NCI-H460 (cell line): ENCODE measurements around the gene DNTT. TPM values are rescaled to one million over a fixed set of nuclear protein-coding genes. Genes with fewer than 3 reads are reported as not detected.

Experiments
- DNase-seq: peaks from one replicate; pipeline ENCODE4 v3.0.0-alpha.2; 2016; ENCODE audit warnings: low read depth; ENCODE audit errors: extremely low read depth
- total RNA-seq: library from RNA; depleted of rRNA; stranded (reverse); fragments of >200 nt; shearing (Covaris generic); gene quantifications from 2 replicates; pipeline ENCODE4 v1.2.3, GENCODE V29; 2014; rRNA removed

The DNTT gene
- total RNA-seq, 1 experiment from 2014 or later, result not detected

DNA sequence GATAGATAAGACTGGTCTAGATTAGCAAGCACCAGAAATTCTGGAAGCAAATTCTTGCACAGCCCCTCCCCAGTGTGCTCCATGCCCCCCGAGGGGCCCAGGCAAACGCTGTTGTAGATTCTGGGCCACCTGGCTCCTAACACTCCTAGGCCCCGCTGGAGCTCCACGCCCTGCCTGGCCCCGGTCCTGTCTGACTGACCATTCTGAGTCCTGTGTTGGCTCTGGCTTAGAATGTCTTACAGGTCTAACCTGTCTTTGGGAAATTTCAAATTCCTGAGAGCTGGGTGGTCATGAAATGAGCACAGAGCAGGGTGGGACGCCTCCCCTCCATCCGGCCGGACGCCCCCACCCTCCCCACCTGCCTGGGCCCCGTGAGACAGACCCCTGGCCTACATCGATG lies 67.1 kb downstream of the DNTT start:
- DNase-seq, result no peak

- no peak for DNase-seq
Observed at GRCh38 chr10:96374004-96374403, 69.8 kb downstream of the DNTT start.

GRCh38 chr10:96374639-96374984 lies 70.4 kb downstream of the DNTT start:
- no peak for DNase-seq

DNA sequence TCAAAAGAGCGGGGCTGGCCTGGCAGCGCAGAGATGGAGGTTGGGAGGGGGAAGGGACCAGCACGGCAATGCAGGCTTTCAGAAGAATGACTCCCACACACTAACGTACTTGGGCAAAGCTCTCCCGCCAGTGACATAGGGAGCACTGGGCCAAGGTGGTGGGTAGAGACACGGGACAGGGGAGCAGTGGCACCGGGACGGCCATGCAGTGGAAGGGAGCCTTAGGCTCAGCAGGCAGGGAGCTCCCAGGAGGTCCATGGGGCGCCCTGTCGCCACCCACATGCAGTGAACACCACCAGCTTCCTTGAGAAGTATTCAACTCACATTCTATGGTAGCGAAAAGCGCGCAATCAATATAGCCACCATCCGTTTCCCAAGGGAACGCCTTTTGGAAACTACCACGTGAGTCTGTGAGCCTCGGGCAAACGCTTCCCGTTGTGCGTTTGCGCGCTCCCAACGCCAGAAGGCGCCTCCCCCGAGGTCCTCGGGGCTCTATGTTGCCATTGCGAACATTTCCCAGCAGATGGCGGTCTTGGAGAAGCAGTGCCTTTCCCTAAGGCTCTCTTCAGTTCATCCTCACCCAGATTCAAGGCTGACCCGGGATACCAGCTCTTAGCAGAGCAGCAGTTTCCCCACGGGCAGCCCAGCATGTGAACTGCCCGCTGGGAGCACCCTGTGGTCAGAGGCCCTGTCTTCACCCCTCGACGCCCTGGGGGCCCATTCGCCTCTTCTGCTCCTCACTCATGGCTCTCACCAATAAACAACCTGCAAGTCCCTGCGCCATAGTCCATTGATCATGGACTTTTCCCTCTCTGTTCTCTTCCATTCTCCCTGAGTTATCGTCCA lies 71.0 kb downstream of the DNTT start:
- peak; percentile 90 for DNase-seq

DNA sequence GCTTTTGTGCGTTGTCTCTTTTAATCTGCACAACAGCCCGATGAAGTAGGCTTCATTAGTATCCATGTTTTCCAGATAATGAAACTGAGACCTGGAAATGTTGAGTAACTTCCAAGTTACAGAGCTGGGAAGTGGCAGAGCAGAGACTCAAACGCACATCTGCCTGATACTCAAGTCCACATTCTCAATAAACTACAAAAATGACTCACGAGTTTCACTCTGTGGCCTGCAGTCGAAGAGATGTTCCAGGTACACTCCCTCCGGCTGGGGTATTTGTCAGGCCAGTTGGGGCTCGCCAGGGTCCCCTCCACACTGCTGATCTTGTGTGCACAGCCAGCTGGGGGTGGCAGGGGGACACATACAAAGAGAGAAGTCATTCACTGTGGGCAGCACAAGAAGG lies 72.2 kb downstream of the DNTT start:
- DNase-seq, result no peak

DNA sequence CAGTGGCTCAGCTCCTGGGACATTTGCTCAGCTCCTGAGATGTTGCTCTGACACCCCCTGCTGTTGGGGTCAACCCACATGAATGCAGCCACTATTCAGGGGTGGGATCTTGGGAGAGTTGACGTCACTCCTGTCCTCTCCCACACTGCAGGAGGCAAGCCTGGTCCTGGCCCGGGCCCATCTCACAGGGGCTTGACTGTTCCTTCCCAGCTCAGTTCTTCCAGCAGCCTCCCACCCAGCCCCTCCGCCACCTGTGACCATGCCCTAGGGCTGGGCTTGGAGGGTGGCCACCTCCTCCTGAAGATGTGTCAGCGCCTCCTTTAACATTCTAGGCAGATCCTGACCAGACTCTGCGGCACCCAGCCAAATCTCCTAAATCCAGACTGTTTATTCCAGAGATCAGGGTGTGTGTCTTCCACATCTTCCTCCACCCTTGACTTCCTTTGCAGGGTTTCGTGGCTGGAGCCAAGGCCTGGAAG lies 73.6 kb downstream of the DNTT start:
- DNase-seq, result no peak

- DNase-seq, result no peak
Observed at GRCh38 chr10:96378741-96379140, 74.5 kb downstream of the DNTT start.

DNA sequence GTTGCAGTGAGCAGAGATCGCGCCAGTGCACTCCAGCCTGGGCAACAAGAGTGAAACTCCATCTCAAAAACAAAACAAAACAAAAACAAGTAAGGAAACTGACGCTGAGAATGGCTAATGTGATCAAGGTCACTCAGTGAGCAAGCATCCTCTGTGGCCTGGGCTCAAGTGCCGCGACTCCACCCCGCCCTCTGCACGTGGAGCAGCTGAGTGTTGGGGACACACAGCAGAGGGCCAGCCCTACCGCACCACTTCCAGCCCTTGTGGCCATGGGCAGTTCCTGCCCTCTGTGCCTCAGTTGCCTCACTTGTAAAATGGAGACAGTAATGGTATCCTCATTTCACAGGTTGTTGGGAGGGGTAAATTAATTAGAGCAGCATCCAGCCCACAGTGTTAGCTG lies 75.5 kb downstream of the DNTT start:
- no peak for DNase-seq

GRCh38 chr10:96380821-96381220 lies 76.6 kb downstream of the DNTT start:
- no peak for DNase-seq

DNA sequence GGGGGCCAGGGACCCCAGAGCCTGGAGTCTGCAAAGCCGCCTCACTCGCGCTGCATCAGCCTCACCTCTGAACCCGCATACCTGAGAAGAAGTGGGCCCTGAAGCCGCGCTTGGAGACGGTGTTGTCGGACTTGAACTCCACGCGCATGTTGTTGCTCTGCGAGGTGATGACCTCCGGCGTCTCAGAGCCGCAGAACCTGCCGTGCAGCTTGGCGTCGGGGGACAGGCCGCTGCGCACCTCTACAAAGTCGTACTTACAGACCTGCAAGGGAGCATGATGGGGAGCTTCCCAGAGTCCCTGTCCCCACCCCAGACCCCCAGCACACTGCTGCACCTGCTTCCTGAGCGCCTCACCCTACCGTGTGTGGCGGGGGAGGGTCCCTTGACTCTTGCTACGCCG lies 80.3 kb downstream of the DNTT start:
- DNase-seq, result no peak

DNA sequence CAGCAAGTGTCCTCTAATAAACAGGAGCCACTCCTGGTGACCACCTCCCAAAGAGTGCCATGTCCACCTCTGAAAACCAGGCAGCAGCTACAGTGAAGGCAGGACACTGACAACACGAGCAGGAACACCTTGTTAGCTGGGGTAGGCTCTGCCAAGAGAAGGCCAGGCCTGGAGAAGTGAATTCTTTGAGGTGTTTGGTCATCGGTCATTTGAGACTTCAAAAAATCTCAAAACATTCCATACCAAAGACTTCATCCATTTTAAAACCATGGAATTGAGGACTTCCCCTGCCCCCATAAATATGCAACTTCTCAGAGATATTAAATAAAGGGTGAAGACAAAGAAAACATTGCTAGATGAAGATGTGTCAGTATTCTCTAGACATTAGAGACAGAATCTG lies 82.9 kb downstream of the DNTT start:
- DNase-seq, result no peak

DNA sequence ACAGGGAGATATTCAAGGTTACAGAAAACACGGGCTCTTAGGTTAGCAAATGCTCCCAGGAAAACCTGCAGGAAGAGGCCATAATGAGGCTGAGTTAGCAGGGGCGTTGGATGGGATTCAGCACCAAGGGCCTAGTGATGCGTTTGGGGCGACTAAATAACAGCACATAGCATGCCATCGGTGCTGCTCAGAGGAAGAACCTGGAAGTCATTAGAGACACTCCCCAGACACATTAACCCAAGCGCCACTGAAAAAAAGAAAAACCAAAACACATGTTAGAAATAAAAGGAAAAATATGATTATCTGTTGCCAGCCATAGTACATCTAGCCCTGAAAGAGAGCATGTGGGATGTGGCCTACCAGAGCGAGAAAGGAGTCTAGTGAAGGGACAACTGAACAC lies 83.4 kb downstream of the DNTT start:
- no peak for DNase-seq

Other genes with a start within 250 kb of the DNTT start
- gene ZNF518A, start 174.1 kb upstream of the DNTT start, total RNA-seq, result 11.9 and 13.4 TPM in 2 replicates
- gene BLNK, start 32.9 kb upstream of the DNTT start, total RNA-seq, result not detected in 2 replicates
- not detected in 2 replicates for gene OPALIN, start 54.6 kb downstream of the DNTT start, total RNA-seq
- gene TLL2, start 209.5 kb downstream of the DNTT start, total RNA-seq, result 0.12 TPM in 2 replicates